CD4-positive, alpha-beta T cell treated with Interleukin-21 for 1 hour (primary cell): ENCODE measurements around the gene CFHR3.
"Not testable (repeated sequence)": the region's sequence is repeated elsewhere in the genome, so short reads cannot be mapped to it uniquely, and the experiment has no call there.

Experiments
- DNase-seq: peaks from one replicate; pipeline ENCODE4 v3.0.0-alpha.2; 2020

The CFHR3 gene

GRCh38 chr1:196774603-196775002 lies at the start of gene CFHR3:
TSS of gene CFHR3 (plus strand) at chr1:196774840. CDS start at chr1:196774887, 47 bp downstream.
- DNase-seq: no peak

GRCh38 chr1:196732526-196732925 lies 42.1 kb upstream of the CFHR3 start:
- no peak for DNase-seq

- no peak for DNase-seq
Observed at GRCh38 chr1:196733091-196733970, 41.3 kb upstream of the CFHR3 start.

GRCh38 chr1:196734006-196734405 lies 40.6 kb upstream of the CFHR3 start:
- DNase-seq: no peak

GRCh38 chr1:196734460-196734859 lies 40.2 kb upstream of the CFHR3 start:
- DNase-seq: no peak

GRCh38 chr1:196738730-196739129 lies 35.9 kb upstream of the CFHR3 start:
- DNase-seq: no peak

GRCh38 chr1:196743244-196743643 lies 31.4 kb upstream of the CFHR3 start:
- not testable (repeated sequence) for DNase-seq

GRCh38 chr1:196765019-196765740 lies 9.5 kb upstream of the CFHR3 start:
- DNase-seq: not testable (repeated sequence)

- DNase-seq: not testable (repeated sequence)
Observed at GRCh38 chr1:196769823-196770222, 4.8 kb upstream of the CFHR3 start.

- no peak for DNase-seq
Observed at GRCh38 chr1:196773713-196774112, 927 bp upstream of the CFHR3 start.

GRCh38 chr1:196774175-196774574 lies 465 bp upstream of the CFHR3 start:
- no peak for DNase-seq

- DNase-seq: no peak
Observed at GRCh38 chr1:196777603-196778002, 3.0 kb downstream of the CFHR3 start.

- DNase-seq: no peak
Observed at GRCh38 chr1:196779093-196779492, 4.5 kb downstream of the CFHR3 start.

GRCh38 chr1:196791252-196791651 lies 16.6 kb downstream of the CFHR3 start:
- DNase-seq: not testable (repeated sequence)

GRCh38 chr1:196794103-196794502 lies 19.5 kb downstream of the CFHR3 start:
- not testable (repeated sequence) for DNase-seq

GRCh38 chr1:196797891-196798290 lies 23.3 kb downstream of the CFHR3 start:
- DNase-seq: no peak

- DNase-seq: not testable (repeated sequence)
Observed at GRCh38 chr1:196801920-196802319, 27.3 kb downstream of the CFHR3 start.

- DNase-seq: no peak
Observed at GRCh38 chr1:196808529-196809235, 34.0 kb downstream of the CFHR3 start.

- not testable (repeated sequence) for DNase-seq
Observed at GRCh38 chr1:196817442-196817841, 42.8 kb downstream of the CFHR3 start.

- DNase-seq: not testable (repeated sequence)
Observed at GRCh38 chr1:196819531-196819930, 44.9 kb downstream of the CFHR3 start, which contains the start of gene CFHR1. TSS of gene CFHR1 (plus strand) at chr1:196819731. CDS start at chr1:196819845, 114 bp downstream.

GRCh38 chr1:196827860-196828259 lies 53.2 kb downstream of the CFHR3 start:
- DNase-seq: not testable (repeated sequence)
